GM20431 (cell line): ENCODE results near the gene PRR35.

ENCODE experiments used
- in situ Hi-C: fragments of 300-500 bp; cut with MseI, MboI; formaldehyde crosslinking; loops from one replicate; pipeline ENCODE4 v1.15.0; 2020; ENCODE audit warnings: low sequenced_read_pairs; ENCODE audit not compliant: unreplicated experiment

Gene PRR35

GRCh38 chr16:577796-578195 lies 17.6 kb downstream of the PRR35 start:
- in situ Hi-C loops = no loop called here

GRCh38 chr16:578232-578869 lies 18.2 kb downstream of the PRR35 start:
- in situ Hi-C loops = no loop called here

- in situ Hi-C loops = no loop called here
Observed at GRCh38 chr16:578870-579405, 18.7 kb downstream of the PRR35 start.

- in situ Hi-C loops = no loop called here
Observed at GRCh38 chr16:580141-580945, 20.1 kb downstream of the PRR35 start.

- in situ Hi-C loops = no loop called here
Observed at GRCh38 chr16:580946-581498, 20.8 kb downstream of the PRR35 start.

GRCh38 chr16:582218-582613 lies 22.0 kb downstream of the PRR35 start:
- in situ Hi-C loops = no loop called here

- in situ Hi-C loops = no loop called here
Observed at GRCh38 chr16:582614-583331, 22.6 kb downstream of the PRR35 start.

- in situ Hi-C loops = no loop called here
Observed at GRCh38 chr16:583470-583814, 23.2 kb downstream of the PRR35 start.

- in situ Hi-C loops = no loop called here
Observed at GRCh38 chr16:583815-584591, 23.8 kb downstream of the PRR35 start.

GRCh38 chr16:585351-585750 lies 25.2 kb downstream of the PRR35 start:
- in situ Hi-C loops = no loop called here

- in situ Hi-C loops = no loop called here
Observed at GRCh38 chr16:586047-586644, 26.0 kb downstream of the PRR35 start.

- in situ Hi-C loops = no loop called here
Observed at GRCh38 chr16:586645-587590, 26.7 kb downstream of the PRR35 start.

GRCh38 chr16:588639-588888 lies 28.4 kb downstream of the PRR35 start:
- in situ Hi-C loops = no loop called here

GRCh38 chr16:588889-589657 lies 28.9 kb downstream of the PRR35 start:
- in situ Hi-C loops = no loop called here

- in situ Hi-C loops = no loop called here
Observed at GRCh38 chr16:589658-590187, 29.5 kb downstream of the PRR35 start, which contains the start of gene RAB40C. RAB40C (plus strand) TSS chr16:590066; CDS start chr16:590292, 226 bp downstream.

GRCh38 chr16:590188-590814 lies 30.1 kb downstream of the PRR35 start:
- in situ Hi-C loops = no loop called here

- in situ Hi-C loops = no loop called here
Observed at GRCh38 chr16:590815-591200, 30.6 kb downstream of the PRR35 start.
